ENCODE results near the gene LRRFIP1.
A peak's percentile ranks its signal among the peaks of the same experiment; 100 is the strongest.
"Not testable (repeated sequence)": the region's sequence is repeated elsewhere in the genome, so short reads cannot be mapped to it uniquely, and the experiment has no call there.

LRRFIP1 gene

DNA sequence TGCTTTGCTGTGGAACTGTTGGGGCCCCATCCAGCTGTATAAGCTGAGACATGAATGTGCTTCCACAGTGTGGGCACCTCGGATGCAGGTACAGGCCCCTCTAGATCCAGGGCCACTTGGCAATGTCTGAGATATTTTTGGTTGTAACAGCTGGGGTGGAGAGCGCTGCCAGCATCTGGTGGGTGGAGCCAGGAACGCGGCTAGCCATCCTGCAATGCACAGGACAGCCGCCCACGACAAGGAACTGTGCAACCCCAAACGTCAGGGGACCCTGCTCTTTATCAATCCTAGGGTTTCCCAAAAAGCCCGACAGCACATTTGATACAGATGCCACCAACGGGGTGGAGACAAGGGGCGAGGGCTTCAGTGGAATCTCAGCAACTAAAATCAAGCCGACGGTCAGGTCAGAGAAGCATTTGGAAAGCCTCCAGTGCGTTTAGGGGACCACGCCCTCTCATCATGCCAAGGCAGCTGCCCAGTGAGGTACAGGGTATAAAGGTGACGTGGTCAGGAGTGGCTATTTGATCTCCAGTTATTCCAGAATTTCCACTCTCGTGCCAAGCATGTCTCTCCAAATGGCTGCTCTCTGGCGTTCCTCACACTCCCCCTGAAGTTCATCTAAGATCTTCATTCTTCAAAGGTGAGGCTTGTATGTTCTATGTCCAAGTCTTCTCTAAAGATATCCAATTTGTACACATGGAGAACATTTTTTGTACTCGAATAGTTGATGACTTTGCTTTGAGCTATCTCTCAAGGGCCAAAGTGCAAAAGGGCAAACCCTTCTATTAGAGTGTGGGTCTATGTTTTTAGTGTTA lies 55.7 kb downstream of the LRRFIP1 start:
- no peak for DNase-seq

DNA sequence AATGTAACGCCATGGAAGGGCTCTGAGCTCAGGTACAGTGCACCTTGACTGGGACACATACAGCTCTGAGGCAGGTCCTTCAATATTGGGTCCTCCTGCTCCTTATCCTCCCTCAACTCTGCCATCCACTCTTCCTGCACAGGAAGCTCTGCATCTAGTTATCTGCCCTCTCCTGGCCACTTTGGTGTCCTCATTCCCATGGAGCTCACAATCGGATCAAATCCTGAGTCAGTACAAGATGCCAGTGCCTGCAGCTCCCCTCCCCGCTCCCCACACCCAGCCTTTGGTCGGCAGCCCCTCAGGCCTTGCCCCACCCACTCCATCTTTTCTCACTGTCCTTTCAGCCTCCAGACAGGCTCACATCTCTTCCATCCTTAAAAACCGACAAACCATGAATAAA lies 58.0 kb downstream of the LRRFIP1 start:
- no peak for DNase-seq

DNA sequence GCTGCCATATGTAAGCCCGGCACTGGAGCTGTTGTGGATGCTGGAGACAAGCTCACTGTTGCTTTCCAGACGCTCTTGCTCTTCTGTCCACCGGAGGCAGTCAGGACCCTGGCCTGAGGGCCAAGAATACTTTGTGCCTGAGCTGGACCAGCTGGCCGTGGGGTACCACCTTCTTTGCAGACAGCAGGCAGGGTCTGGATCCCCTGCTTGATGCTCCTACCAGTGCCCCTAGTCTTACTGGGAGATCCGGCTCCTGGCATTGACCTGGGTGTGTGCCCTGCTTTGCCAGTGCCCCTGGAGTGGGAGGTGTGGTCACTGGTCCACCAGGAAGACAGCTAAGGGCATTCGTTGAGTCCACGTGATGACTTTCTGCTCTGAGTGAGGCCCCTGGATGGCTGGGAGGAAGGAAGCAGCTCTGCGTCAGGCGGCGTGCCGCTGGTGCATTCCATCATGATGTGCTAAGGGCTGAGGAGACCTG lies 59.3 kb downstream of the LRRFIP1 start:
- peak in 1 of 58 donors; percentile 17 for DNase-seq

DNA sequence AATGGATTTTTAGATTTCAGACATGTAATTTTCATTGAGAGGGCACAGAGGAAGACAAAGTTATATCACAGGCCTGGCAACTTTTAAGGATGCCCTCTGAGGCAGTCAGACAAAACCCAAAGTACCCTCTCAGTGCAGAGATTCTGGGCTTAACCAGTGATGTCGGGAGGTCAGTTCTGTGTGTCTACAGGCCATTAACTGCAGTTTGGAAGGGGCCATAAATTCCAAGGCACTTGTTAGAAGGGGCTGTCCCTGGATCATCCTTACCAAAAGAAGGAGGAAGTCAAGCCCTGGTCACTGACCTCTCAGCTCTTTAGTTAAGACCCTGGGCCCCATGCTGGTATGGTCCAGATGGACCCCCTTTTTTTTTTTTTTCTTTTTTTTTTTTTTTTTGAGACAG lies 60.7 kb downstream of the LRRFIP1 start:
- no peak for DNase-seq

DNA sequence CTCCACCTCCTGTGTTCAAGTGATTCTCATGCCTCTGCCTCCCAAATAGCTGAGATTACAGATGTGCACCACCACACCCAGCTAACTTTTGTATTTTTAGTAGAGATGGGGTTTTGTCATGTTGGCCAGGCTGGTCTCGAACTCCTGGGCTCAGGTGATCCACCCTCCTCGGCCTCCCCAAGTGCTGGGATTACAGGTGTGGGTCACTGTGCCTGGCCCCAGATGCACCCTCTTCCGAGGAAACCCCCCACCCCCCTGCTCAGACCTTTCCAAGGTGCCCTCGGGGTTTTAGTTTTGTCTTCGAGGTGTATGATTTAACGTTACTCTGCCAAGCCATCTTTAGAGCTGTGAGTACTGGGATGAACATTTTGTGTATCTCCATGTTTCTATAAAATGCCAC lies 61.2 kb downstream of the LRRFIP1 start:
- DNase-seq: not testable (repeated sequence)

DNA sequence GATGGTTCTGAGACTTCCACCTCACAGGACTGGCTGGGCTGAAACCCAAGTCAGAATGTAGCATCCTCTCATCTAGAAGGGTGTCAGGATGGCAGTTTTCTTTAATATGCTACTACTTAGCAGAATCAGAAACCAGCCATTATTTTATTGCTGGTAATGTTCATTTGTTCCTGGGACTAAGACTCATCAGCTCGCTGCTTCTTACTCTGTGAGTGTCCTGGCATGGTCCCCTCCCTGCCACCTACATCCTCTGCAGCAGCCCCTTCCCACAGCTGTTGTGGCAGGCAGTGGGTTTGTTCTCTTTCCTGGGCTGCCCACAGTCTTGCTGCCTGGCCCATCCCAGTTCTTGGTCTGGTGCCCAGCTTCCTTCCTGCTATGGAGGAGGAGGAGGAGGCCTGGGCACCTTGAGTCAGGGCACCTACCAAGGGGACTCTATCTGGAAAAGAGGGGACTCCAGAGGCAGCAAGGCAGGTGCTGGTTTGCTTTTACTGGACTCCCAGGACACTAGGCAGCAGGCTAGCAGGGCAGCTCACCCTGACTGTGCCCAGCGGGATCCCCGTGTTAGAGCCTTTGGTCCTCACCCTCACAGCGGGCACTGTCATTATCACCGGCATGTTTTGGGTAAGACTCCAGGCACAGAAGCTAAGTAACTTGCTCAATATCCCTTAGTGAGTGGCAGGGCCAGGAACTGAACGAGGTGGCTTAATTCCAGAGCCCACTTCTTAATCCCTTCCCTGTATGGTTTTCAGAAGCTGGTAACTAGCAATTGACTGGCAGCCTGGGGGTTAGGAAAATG lies 62.1 kb downstream of the LRRFIP1 start:
- DNase-seq: peak in 2 of 58 donors; percentile 19 to 35

DNA sequence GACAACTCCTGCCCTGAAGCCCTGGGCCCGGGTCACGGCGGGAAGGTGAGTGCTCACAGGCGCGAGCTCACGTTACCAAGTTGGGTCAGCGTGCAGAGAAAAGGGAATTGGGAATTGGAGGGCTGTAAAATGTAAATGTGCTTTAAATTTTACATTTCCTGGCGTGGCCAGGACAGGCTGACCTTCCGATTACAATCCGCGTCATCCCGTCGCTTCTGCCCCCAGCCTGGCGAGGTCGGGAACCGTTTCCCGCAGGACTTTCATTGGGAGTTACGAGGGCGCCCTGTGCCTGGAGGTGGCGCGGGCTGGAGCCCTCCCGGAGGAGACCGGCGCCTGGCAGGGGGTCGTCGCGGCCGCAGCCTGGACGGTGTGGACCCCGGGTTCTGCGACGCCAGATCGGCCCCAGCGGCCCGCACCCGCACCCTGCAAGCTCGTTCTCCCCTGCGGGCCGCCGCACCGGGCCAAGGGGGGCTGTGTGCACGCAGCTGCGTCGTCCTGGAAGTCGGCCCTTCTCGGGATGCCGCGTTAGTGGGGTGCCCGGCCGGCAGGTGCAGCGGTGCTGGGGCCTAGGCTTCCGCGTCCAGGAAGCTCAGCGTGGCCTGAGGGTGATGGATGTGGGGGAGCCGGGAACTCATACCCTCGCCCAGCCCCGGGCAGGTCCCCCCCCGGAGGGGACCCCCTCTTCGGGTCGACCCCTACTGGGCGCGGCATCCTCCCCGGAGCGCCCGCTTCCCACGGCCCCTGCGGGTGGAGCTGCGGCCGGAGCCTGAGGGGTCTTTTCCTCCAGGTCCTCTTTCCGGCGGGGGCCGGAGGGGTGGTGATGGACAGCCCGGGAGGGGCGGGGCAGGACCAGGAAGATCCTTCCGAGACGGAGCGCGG lies 63.9 kb downstream of the LRRFIP1 start:
- DNase-seq: peak in 1 of 58 donors; percentile 58

DNA sequence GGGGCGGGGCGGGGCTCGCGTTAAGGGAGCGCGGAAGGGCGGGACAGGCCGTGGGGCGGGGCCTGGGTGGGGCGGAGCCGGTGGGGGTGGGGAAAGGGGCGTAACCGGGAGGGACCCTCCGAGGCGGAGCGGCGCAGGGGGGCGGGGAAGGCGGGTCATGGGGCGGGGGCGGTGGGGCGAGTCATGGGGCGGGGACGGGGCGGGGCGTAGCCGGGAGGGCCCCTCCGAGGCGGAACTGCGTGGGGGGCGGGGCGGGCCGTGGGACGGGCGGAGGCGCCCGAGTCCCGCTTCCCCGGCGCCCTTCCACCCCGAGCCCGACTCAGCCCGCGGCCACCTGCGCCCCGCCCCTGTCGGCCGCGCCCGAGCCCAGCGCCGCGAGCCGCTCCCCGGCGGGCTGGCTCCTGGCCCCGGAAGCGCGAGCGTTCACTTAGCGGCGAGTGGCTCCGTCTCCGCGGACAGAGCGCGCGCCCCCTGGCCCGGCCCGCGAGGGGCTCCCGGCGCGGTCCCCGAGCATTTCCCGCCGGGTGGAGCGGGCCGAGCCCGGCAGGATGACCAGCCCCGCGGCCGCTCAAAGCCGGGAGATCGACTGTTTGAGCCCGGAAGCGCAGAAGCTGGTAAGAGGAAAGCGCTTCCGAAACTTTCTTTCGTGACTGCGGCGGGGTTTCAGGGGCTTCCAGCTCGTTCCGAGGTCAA lies 64.7 kb downstream of the LRRFIP1 start:
- peak in 55 of 58 donors; percentile 30 to 95 (median 84) for DNase-seq

DNA sequence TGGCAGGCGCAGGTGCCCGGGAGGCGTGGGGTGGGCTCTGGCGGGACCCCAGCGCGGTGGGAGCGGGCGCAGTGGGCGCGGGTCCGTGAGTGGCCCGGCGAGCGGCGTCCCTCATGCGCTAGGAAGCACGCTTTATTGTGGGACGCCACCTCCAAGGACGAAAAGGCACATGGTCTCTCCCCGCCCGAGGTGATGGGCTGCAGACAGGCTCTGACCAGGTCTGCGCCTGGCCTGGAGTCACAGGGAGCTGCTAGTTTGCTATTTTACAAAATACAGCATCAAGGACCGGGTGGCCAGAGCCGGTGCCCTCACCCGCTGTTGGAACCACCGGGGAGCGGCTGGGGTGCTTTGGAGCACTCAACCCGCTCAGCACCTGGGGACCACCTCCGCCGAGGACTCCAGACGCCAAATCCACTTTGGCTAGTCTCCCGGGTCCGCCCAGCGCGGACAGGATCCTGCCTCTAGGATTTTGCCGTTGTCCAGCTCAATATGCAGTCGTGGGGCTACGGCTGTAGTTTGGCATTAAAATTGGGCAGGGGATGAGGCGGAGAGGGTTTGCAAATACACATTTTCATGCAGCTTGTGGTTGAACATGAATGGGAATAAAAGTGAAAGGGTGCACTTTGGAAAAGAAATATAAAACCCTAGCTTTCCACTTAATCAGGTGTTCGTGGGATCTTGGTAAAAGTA lies 65.4 kb downstream of the LRRFIP1 start:
- no peak for DNase-seq

DNA sequence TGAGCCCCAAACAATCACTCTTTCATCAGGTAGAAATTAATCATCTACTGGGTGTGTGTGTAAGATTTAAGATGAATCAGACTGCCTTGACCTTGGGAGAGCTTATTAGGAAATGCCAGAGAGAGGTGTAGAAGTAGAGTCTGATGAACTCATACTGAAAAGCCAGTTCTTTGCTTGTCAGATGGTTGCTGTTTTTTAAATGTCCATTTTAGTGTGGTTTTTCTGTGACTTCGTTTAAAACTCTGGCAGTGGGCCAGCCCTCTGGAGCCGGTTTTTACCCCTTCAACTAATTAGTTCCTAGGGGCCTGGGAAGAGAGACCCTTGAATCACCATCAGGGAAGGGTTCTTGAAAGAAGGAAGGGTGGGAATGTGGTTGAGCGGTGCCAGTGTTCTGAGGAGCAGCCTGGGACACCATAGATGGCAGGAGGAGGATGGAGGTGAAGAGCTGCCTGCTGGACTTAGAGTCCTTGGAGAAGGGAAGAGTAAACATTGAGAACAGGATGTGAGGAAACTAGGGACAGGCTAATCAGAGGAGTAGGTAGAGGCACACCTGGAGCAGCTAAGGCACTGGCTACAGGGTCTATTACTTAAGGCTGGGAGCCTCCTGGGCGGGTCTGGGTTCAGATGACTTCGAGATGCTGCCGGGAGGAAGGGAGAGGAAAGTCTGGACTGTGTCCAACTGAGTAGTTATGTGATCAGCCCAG lies 66.1 kb downstream of the LRRFIP1 start:
- no peak for DNase-seq

DNA sequence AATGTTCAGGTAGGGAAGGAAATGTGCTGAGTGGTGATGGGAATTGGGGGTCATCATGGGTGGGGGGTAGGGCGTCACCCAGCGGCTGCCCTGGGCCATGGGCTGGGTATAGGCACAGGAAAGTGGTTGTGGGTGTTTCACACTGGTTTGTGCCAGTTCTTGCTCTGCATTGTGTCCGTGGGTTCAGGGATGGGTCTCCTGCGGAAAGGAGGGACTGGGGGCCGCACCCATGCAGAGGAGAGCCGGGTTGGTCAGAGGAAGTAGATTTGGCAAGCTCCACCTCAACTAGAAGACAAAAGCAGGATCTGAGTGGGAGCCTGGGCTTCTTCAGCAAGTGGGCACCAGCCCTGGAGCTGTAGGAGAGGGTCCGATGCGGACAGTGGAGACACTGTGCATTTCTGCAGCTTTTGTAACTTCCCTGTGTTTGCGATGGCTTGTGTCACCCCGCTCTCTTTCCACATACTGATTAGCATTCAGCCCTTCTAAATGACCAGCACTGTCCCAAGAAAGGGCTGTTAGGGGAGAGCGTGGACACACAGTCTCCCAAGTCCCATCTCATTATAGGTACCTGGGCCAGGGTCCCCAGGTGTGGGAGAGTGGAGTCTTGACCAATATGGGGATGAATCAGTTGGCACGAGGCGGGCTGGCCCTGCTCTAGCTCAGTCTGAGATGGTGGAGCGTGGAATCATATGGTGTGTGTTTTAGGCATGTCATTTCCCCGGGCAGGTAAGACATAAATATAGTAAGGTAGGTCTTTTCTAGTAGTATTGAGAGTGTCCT lies 67.2 kb downstream of the LRRFIP1 start:
- no peak for DNase-seq

DNA sequence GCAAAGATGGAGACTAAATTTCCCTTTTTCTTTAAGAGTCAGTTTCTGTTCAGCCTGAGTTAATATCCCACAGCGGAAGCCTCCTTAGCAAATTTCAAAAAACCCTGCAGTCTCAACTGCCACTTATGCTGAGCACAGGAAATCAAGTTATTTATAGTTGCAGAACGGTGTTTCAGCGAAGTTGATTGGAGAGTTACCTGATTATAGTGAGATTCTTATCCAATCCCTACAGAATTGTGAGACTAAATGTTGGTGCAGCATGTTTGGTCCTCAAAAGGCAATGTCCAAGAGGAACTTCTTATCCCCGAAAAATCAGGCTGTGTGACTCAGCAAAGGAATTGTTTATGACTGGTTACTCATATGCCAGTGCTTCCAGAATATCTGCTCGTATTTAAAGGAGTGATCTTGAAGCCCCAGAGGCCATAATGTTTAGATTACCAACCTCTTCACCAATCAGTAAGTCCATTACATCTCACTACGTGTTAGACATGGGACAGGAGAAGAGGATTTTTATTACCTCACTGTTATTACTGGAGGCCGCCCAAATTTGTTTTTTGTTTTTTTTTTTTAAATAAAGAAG lies 67.9 kb downstream of the LRRFIP1 start:
- peak in 1 of 58 donors; percentile 22 for DNase-seq

DNA sequence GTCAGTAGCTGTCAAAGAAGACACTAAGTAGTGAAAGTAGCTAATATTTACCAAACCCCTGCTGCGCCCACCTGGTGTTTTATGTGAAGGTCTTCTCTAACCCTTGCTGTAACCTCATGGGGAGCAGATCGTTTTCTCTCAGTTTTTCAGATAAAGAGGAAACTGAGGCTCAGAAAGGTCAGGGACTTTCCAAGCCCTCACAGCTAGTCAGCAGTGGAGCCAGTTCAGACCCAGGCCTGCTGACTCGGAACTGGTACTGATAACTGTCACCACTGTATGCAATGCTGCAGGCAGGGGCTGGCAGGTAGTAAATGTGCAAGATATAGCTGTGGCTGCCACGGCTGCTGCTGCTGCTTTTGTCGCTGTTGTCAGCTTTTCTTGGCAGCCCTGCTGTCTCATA lies 69.1 kb downstream of the LRRFIP1 start:
- DNase-seq: no peak

DNA sequence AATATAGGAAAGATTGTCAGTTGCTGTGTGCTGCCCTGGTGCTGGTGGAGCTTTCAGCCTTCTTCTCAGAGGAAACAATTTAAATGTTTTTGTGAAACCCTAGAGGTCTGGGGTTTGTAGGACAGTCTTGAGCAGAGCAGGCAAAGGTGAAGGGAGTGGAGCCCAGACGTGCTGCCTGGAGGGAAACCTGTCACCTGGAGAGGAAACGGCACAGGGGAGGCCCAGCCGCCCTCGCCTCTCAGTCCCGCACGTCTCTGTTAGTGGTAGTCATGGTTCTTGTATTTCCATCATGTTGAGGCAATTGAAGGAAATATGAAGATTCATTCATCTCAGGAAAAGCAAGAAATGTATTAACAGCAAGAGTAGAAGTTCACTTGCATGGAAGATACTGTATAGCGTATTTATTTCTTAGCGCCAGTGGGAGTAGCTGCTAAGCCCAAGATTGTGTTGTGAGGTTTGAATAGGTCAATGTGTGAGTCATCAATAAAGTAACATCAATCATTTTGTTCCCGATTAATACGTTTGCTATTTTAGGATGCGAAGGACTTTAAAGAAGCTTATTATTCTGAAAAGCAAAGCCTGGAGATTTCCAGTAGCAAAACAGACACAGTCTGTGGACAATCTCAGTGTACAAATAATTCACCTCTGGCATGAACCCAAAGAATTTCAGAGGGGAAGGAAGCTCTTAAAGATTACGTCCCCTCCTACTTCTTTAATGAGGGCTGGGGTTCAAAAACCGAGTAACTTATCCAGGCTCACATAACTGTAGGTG lies 70.4 kb downstream of the LRRFIP1 start:
- DNase-seq: no peak

DNA sequence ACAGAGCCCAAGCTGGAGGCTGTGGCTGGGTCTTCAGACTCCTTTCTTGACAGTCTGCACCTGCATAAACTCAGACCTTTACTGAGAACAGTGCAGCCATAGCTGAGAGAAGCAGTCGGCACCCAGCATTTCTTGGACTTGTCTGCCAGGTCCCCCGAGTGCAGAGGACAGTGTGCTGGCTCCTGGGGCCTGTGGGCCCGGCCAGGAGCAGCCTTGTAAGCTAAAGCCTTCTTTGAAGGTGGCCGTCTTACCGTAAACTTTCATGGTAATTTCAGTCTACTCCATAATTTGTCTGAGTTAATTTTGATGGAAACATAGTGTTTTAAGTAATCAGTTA lies 70.9 kb downstream of the LRRFIP1 start:
- no peak for DNase-seq

DNA sequence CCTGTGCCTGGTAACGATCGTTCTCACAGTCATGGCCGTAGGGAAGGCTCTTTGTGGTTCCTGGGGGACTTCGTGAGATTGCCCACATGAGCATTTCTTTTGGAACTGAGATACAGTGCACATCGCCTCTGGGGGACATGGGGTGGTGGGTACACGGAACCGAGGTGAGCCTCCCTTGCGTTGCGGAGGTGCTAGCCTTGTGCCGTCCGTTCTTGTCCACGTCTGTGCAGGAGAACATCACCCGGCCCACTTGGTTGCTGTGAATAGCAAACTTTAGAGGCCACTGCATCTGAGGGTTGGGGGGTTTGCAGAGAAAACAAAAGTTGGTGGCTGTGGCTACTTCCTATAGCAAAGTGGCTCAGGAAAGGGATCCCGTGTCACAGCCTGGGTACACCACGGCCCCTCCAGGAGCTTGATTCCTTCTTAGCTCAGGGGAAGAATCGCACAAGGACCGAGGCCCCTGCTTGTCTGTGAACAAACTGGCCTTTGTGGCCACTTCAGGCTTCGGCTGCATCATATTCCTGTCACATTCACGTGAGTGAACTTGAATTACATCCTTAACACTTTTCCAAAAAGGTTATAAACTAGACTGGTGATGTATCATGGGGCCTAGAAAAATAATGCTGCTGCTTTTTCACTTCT lies 72.6 kb downstream of the LRRFIP1 start:
- peak in 1 of 58 donors; percentile 32 for DNase-seq

DNA sequence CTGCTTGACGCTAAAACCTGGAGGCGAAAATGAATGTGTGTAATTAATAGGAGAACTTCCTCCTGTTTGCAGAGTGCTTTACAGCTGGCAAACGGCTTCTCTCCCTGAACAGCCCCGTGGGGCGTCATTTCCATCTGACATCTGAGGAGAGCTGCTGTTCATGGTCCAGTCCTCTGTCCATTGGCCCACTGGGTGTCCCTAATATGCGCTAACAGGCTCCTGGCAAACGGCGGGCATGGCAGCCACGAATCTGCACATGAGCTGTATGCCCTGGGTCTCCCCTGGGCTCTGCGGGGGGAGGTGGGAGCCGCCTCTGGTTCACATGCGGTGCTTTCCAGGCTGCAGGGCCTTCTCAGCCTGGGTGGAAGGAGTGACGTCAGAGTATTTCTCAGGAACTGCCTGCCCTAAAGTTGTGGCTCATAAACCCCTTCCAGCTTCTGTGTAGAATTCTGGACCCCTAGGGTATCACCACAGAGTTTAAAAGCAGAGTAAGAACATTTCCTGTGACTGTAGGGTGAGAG lies 73.2 kb downstream of the LRRFIP1 start:
- DNase-seq: peak in 4 of 58 donors; percentile 22 to 32 (median 24)
